ENCODE data around the gene EEFSEC.

The EEFSEC gene

DNA sequence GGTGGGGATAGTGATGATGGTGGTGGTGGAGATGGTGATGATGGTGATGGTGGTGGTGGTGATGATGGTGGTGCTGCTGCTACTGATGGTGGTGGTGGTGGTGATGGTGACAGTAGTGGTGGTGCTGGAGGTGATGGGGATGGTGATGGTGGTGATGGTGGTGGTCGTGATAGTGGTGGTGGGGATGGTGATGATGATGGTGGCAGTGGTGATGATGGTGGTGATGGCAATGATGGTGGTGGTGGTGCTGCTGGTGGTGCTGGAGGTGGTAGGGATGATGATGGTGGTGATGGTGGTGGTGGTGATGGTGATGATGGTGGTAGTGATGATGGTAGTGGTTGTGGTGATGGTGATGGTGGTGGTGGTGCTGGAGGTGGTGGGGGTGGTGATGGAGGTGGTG is 292.1 kb downstream of the EEFSEC start:
- CTCF ChIA-PET = no interaction called here
- DNase-seq (ENCODE audit: low spot score) = no peak
- TF ChIP-seq, protein P1, sequence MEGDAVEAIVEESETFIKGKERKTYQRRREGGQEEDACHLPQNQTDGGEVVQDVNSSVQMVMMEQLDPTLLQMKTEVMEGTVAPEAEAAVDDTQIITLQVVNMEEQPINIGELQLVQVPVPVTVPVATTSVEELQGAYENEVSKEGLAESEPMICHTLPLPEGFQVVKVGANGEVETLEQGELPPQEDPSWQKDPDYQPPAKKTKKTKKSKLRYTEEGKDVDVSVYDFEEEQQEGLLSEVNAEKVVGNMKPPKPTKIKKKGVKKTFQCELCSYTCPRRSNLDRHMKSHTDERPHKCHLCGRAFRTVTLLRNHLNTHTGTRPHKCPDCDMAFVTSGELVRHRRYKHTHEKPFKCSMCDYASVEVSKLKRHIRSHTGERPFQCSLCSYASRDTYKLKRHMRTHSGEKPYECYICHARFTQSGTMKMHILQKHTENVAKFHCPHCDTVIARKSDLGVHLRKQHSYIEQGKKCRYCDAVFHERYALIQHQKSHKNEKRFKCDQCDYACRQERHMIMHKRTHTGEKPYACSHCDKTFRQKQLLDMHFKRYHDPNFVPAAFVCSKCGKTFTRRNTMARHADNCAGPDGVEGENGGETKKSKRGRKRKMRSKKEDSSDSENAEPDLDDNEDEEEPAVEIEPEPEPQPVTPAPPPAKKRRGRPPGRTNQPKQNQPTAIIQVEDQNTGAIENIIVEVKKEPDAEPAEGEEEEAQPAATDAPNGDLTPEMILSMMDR (conservative IDR thresholded peaks at IDR 0.05; ENCODE audit: low read depth) = no peak
- POLR2A ChIA-PET (ENCODE audit: low non-redundant PET) = no interaction called here
- H3K27ac ChIP-seq = no peak overlapping the region

DNA sequence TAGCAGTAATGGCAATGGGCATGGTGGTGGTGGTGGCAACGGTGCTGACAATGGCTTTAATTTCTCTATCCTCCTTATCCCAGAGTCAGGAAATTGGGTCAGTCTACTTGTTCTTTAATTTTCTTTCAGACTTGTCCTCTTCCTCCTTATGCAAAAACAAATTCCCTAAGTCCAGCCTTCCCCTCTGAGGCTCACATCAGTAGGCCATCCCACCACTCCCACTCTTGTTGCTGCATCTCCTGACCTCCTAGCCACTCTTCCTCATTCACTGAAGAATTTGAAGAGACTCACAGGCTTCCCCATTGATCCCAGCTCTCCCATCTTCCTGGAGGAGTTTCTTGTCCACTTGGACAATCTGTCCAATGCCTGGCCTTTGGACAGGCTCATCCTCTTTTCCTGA is 293.5 kb downstream of the EEFSEC start:
- no peak overlapping the region for H3K27ac ChIP-seq
- ChIA-PET CTCF (no interaction called here), POLR2A (ENCODE audit: low non-redundant PET) (no interaction called here)
- TF ChIP-seq, protein P1 (conservative IDR thresholded peaks at IDR 0.05; ENCODE audit: low read depth) = no peak
- no peak for DNase-seq (ENCODE audit: low spot score)

GRCh38 chr3:128447561-128448013 is 294.3 kb downstream of the EEFSEC start:
- CTCF ChIA-PET = interaction anchor here (0.6 kb wide), 1 partner anchor 136 kb away, joined by 3 read pairs; no protein-coding TSS in a partner anchor

GRCh38 chr3:128448491-128448890 is 295.2 kb downstream of the EEFSEC start:
- DNase-seq (ENCODE audit: low spot score) = no peak
- H3K27ac ChIP-seq = no peak overlapping the region
- ChIA-PET CTCF (interaction anchor here (0.6 kb wide), 1 partner anchor 27 kb away, joined by 3 read pairs; no protein-coding TSS in a partner anchor), POLR2A (ENCODE audit: low non-redundant PET) (no interaction called here)
- TF ChIP-seq, protein P1 (conservative IDR thresholded peaks at IDR 0.05; ENCODE audit: low read depth) = no peak

More at GRCh38 chr3:128447561-128448013, 294.3 kb downstream of the EEFSEC start:
- TF ChIP-seq, protein P1 (conservative IDR thresholded peaks at IDR 0.05; ENCODE audit: low read depth) = no peak
- POLR2A ChIA-PET (ENCODE audit: low non-redundant PET) = no interaction called here
- H3K27ac ChIP-seq = no peak overlapping the region
- no peak for DNase-seq (ENCODE audit: low spot score)

DNA sequence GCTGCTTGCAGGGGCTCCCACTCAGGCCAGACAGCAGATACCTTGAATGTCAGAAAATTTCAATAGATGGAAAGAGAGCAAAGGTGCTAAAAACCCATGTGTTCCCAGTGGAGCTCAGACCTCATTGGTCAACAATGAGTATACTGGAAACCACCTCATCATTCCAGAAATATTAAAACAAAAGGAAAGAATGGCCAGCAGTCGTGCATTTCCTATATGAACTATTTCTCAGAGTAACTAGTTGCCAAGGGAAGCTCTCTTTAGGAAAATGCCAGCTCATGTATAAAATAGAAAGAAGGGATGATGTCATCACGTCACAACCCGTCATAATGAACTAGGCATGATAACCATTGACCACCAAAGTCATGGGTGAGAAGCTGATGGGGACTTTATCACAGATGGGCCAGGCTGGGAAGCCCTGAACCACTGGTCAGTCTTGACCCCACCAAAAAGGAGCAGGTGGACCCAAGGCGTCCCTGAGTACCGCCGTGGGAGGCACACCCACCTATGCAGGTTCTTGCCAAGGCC is 295.9 kb downstream of the EEFSEC start:
- ChIA-PET CTCF (interaction anchor here (0.6 kb wide), 1 partner anchor 26 kb away, joined by 3 read pairs; no protein-coding TSS in a partner anchor), POLR2A (ENCODE audit: low non-redundant PET) (no interaction called here)
- TF ChIP-seq, protein P1 (conservative IDR thresholded peaks at IDR 0.05; ENCODE audit: low read depth) = no peak
- DNase-seq (ENCODE audit: low spot score) = no peak
- H3K27ac ChIP-seq = no peak overlapping the region

DNA sequence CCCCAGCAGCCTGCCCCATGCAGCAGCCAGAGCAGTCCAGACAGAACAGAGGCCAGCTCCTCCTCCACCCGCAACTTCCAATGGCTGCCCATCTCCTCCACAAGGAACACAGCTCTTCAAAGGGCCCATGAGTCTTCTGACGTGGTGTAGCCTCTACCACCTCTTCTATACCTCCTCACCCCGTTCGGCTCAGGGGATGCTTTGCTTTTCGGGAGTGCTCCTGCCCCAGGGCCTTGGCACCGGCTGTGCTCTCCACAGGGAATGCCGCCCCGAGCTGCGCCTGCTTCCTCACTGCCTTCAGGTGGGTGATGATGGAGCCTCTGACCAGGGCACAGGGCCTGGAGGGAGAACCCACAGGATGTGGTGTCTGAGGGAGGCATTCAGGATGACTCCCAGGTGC is 298.8 kb downstream of the EEFSEC start:
- ChIA-PET POLR2A (ENCODE audit: low non-redundant PET) (no interaction called here), CTCF (interaction anchor here (0.6 to 0.7 kb wide), 2 partner anchors 91 to 97 kb away, joined by 4 to 5 read pairs; no protein-coding TSS in a partner anchor)
- DNase-seq (ENCODE audit: low spot score) = no peak
- TF ChIP-seq, protein P1 (conservative IDR thresholded peaks at IDR 0.05; ENCODE audit: low read depth) = no peak
- no peak overlapping the region for H3K27ac ChIP-seq

Data from RWPE1 (cell line).